ENCODE results near the gene CRYBG1.

- TF ChIP-seq, protein P1, sequence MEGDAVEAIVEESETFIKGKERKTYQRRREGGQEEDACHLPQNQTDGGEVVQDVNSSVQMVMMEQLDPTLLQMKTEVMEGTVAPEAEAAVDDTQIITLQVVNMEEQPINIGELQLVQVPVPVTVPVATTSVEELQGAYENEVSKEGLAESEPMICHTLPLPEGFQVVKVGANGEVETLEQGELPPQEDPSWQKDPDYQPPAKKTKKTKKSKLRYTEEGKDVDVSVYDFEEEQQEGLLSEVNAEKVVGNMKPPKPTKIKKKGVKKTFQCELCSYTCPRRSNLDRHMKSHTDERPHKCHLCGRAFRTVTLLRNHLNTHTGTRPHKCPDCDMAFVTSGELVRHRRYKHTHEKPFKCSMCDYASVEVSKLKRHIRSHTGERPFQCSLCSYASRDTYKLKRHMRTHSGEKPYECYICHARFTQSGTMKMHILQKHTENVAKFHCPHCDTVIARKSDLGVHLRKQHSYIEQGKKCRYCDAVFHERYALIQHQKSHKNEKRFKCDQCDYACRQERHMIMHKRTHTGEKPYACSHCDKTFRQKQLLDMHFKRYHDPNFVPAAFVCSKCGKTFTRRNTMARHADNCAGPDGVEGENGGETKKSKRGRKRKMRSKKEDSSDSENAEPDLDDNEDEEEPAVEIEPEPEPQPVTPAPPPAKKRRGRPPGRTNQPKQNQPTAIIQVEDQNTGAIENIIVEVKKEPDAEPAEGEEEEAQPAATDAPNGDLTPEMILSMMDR (IDR thresholded peaks at IDR 0.05) = no peak
- TF ChIP-seq POLR2A (IDR thresholded peaks at IDR 0.05) = no peak
Observed at GRCh38 chr6:106558364-106558763, 197.8 kb downstream of the CRYBG1 start.
